Neural cell (in vitro differentiated cells): ENCODE results near the gene CBX8. TPM values are rescaled to one million over a fixed set of nuclear protein-coding genes. Genes with fewer than 3 reads are reported as not detected.
A peak's percentile ranks its signal among the peaks of the same experiment; 100 is the strongest.

Experiments
- H2AFZ ChIP-seq: fragments of 200-600, 300-800 bp; sonication (generic), shearing (Covaris generic); 2 replicates; pipeline ENCODE4 v1.6.0; 2014; ENCODE audit warnings: low read depth, mild to moderate bottlenecking, antibody characterized with exemption, low read length, moderate library complexity
- H3F3A ChIP-seq: fragments of 200-600 bp; shearing (Covaris generic); 2 replicates; pipeline ENCODE4 v1.6.1; 2016; ENCODE audit warnings: mild to moderate bottlenecking, moderate library complexity, mixed read lengths, antibody characterized with exemption, low read length; ENCODE audit not compliant: insufficient read depth, poor library complexity, severe bottlenecking
- H3K27ac ChIP-seq: fragments of 200-600, 300-800 bp; sonication (generic), shearing (Covaris generic); 2 replicates; pipeline ENCODE4 v1.5.1; 2014; ENCODE audit warnings: mild to moderate bottlenecking, low read length, moderate library complexity
- H3K27me3 ChIP-seq: fragments of 300-800, 200-600 bp; sonication (generic), shearing (Covaris generic); 2 replicates; pipeline ENCODE4 v1.6.0; 2014; ENCODE audit warnings: mild to moderate bottlenecking, low read depth, low read length, moderate library complexity; ENCODE audit not compliant: insufficient read depth
- H3K36me3 ChIP-seq: fragments of 300-800, 200-600 bp; sonication (generic), shearing (Covaris generic); 2 replicates; pipeline ENCODE4 v1.5.1; 2014; ENCODE audit warnings: mild to moderate bottlenecking, antibody characterized with exemption, low read length, moderate library complexity; ENCODE audit not compliant: insufficient read depth
- H3K4me2 ChIP-seq: fragments of 300-800, 200-600 bp; sonication (generic), shearing (Covaris generic); 2 replicates; pipeline ENCODE4 v1.6.0; 2014; ENCODE audit warnings: mild to moderate bottlenecking, low read length
- H3K4me3 ChIP-seq: fragments of 300-800, 200-600 bp; sonication (generic), shearing (Covaris generic); 2 replicates; pipeline ENCODE4 v1.5.1; 2014; ENCODE audit warnings: mild to moderate bottlenecking, low read length, moderate library complexity
- H3K79me2 ChIP-seq: fragments of 200-600 bp; shearing (Covaris generic); replicated peaks from 2 replicates; pipeline ENCODE4 v1.6.0; 2014; ENCODE audit warnings: mild to moderate bottlenecking, low read length, moderate library complexity; ENCODE audit not compliant: insufficient read depth
- H3K9ac ChIP-seq: fragments of 300-800, 200-600 bp; sonication (generic), shearing (Covaris generic); 2 replicates; pipeline ENCODE4 v1.6.1; 2016; ENCODE audit warnings: mild to moderate bottlenecking, low read length, mixed read lengths
- H3K9me2 ChIP-seq: fragments of 200-600 bp; shearing (Covaris generic); 2 replicates; pipeline ENCODE4 v1.6.1; 2016; ENCODE audit warnings: mild to moderate bottlenecking, low read length, mixed read lengths; ENCODE audit not compliant: insufficient read depth
- H3K9me3 ChIP-seq: fragments of 200-600, 300-800 bp; sonication (generic), shearing (Covaris generic); 2 replicates; pipeline ENCODE4 v1.6.1; 2016; ENCODE audit warnings: mild to moderate bottlenecking, mixed run types, low read length, moderate library complexity, mixed read lengths
- H4K20me1 ChIP-seq: fragments of 200-600 bp; shearing (Covaris generic); 2 replicates; pipeline ENCODE4 v1.6.1; 2016; ENCODE audit warnings: mild to moderate bottlenecking, mixed run types; ENCODE audit not compliant: insufficient read depth
- EP300 ChIP-seq: fragments of 450-650 bp; conservative IDR thresholded peaks from 2 replicates; pipeline ENCODE4 v1.6.1; 2014; ENCODE audit warnings: antibody characterized with exemption, mild to moderate bottlenecking, moderate library complexity; ENCODE audit not compliant: poor library complexity, severe bottlenecking
- EZH2 ChIP-seq: fragments of 200-600, 300-800 bp; shearing (Covaris generic), sonication (generic); IDR thresholded peaks from 2 replicates; pipeline ENCODE4 v1.6.1; 2014; ENCODE audit warnings: antibody characterized with exemption, low read length, borderline replicate concordance, mild to moderate bottlenecking; ENCODE audit not compliant: insufficient read depth, poor library complexity, severe bottlenecking
- MXI1 ChIP-seq: fragments of 450-650 bp; conservative IDR thresholded peaks from 2 replicates; pipeline ENCODE4 v1.6.1; 2014; ENCODE audit warnings: antibody characterized with exemption, mild to moderate bottlenecking; ENCODE audit not compliant: poor library complexity, severe bottlenecking
- POLR2AphosphoS5 ChIP-seq: IDR thresholded peaks from 2 replicates; pipeline ENCODE4 v1.6.1; 2012
- RAD21 ChIP-seq: fragments of 450-650 bp; conservative IDR thresholded peaks from 2 replicates; pipeline ENCODE4 v1.6.1; 2014; ENCODE audit warnings: antibody characterized with exemption, mild to moderate bottlenecking, moderate library complexity
- TAF1 ChIP-seq: IDR thresholded peaks from 2 replicates; pipeline ENCODE4 v1.6.1; 2012; ENCODE audit warnings: low read depth
- polyA plus RNA-seq: library from polyadenylated mRNA; depleted of rRNA; stranded (reverse); fragments of >200 nt; gene quantifications from 2 replicates; pipeline ENCODE4 v1.2.3, GENCODE V29; 2014
- TF ChIP-seq, protein P1 (sequence below): fragments of 450-650 bp; IDR thresholded peaks from 2 replicates; pipeline ENCODE4 v1.5.1; 2014; ENCODE audit warnings: antibody characterized with exemption, mild to moderate bottlenecking, moderate library complexity; ENCODE audit not compliant: poor library complexity, severe bottlenecking
- TF ChIP-seq, protein P2 (sequence below): IDR thresholded peaks from 2 replicates; pipeline ENCODE4 v1.6.1; 2012; ENCODE audit warnings: borderline replicate concordance

The CBX8 gene
- polyA plus RNA-seq, 1 donor from 2014 or later = 15.4 TPM

DNA sequence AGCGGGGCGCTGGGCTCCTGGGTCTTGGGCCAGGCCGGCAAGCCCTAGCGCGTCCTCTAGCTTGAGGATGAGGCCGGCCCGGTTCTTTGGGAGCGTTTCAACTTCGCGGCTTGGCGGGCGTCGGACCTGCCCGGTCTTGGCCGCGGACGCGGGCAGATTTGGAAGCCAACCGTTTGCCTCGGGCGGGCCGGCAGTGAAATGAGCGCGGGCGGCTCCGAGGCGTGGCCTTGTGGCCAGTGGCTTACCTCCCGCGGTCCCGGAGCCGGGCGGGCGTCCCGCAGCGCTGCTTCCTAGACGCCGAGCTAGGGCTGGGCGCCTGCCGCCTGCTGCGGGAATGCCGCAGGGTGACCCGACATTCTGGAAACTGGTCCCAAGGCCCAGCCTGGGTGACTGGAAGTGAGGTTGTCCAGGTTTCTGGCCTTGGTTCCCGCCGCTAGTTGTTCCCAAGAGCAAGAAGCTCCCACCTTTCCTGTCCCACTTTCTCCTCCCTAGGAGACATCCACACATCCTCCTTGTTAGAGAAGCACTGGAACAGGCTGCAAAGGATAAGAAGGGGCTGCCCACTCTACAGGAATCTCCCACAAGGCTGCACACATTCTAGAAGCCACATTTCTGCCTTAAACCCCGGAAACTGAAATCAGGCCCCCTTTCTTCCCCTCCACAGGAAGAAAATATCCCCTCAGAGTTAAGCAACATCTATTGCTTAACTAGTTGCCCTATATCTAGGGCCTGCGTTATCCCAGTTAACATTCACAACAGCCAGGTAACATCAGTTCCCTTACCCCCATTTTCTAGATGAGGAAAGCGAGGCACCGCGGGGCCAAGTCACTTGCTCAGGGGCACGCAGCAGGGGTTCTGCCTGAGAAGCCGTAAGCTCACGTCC is 4.5 kb upstream of the CBX8 start:
- Histone ChIP-seq H3K79me2 (no peaks in the 10 kb centered on the region), H3K9me3 (no peaks in the 10 kb centered on the region), H3K4me2 (no peak overlapping the region), H3K27ac (no peak overlapping the region), H3K27me3 (peaks cover 88% of the 10 kb centered on the region), H3K9ac (peak overlapping the region; percentile 59), H3K4me3 (peak overlapping the region; percentile 52), H3K9me2 (no peaks in the 10 kb centered on the region), H2AFZ (no peak overlapping the region), H4K20me1 (no peaks in the 10 kb centered on the region), H3K36me3 (no peaks in the 10 kb centered on the region), H3F3A (no peaks in the 10 kb centered on the region)
- TF ChIP-seq MXI1 (no peak), EP300 (no peak), RAD21 (no peak), EZH2 (no peak), TAF1 (no peak)
- TF ChIP-seq, protein P1, sequence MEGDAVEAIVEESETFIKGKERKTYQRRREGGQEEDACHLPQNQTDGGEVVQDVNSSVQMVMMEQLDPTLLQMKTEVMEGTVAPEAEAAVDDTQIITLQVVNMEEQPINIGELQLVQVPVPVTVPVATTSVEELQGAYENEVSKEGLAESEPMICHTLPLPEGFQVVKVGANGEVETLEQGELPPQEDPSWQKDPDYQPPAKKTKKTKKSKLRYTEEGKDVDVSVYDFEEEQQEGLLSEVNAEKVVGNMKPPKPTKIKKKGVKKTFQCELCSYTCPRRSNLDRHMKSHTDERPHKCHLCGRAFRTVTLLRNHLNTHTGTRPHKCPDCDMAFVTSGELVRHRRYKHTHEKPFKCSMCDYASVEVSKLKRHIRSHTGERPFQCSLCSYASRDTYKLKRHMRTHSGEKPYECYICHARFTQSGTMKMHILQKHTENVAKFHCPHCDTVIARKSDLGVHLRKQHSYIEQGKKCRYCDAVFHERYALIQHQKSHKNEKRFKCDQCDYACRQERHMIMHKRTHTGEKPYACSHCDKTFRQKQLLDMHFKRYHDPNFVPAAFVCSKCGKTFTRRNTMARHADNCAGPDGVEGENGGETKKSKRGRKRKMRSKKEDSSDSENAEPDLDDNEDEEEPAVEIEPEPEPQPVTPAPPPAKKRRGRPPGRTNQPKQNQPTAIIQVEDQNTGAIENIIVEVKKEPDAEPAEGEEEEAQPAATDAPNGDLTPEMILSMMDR = no peak

DNA sequence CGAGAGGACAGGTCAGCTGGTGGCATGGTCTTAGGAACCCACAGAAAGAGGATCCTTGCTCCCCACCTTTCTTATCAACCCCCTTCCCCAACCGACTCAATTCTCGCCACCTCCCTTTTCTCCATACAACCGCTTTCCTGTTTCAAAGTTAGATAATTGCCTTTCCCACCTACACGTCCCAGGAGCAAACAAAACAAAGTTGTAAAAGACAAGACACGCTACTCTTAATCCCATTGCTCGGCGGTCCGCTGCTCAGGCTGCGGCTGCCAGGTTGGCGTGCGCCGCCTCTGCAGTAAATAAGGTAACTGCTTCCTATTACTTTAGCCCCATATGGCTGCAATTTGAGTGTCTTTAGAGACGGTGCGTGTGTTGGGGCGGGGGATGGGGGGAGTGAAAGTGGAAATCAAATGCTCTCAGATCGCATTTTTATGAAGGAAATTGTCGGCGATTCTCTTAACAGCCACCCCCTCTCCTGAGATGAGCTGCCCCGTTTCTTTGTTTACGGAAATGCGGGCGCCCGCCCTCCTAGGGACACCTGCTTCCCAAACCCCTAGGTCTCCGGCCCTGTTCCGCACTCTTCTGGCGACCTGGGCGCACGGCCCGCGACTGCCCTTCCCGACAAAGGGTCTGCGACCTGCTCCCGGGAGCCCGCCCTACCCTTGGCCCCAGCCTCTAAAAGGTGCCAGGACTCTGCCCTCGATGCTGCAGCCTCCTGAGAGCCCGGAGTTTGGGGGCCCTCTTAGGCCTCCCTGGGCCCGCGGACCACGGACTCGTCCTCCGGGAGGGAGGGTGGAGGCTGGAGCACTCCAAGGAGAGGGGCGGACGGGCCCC is 3.7 kb upstream of the CBX8 start:
- peaks cover 7% of the 10 kb centered on the region for H3K79me2 ChIP-seq
- H3K9ac ChIP-seq = peak overlapping the region; percentile 59
- H3F3A ChIP-seq = no peaks in the 10 kb centered on the region
- no peaks in the 10 kb centered on the region for H4K20me1 ChIP-seq
- TF ChIP-seq POLR2AphosphoS5 (peak; percentile 59), MXI1 (peak; percentile 22), TAF1 (no peak)
- H3K36me3 ChIP-seq = no peaks in the 10 kb centered on the region
- H3K9me3 ChIP-seq = no peaks in the 10 kb centered on the region
- peak overlapping the region; percentile 52 for H3K4me3 ChIP-seq
- H3K9me2 ChIP-seq = no peaks in the 10 kb centered on the region
- no peak overlapping the region for H3K4me2 ChIP-seq
- no peak overlapping the region for H2AFZ ChIP-seq
- H3K27me3 ChIP-seq = peaks cover 79% of the 10 kb centered on the region
- H3K27ac ChIP-seq = no peak overlapping the region

DNA sequence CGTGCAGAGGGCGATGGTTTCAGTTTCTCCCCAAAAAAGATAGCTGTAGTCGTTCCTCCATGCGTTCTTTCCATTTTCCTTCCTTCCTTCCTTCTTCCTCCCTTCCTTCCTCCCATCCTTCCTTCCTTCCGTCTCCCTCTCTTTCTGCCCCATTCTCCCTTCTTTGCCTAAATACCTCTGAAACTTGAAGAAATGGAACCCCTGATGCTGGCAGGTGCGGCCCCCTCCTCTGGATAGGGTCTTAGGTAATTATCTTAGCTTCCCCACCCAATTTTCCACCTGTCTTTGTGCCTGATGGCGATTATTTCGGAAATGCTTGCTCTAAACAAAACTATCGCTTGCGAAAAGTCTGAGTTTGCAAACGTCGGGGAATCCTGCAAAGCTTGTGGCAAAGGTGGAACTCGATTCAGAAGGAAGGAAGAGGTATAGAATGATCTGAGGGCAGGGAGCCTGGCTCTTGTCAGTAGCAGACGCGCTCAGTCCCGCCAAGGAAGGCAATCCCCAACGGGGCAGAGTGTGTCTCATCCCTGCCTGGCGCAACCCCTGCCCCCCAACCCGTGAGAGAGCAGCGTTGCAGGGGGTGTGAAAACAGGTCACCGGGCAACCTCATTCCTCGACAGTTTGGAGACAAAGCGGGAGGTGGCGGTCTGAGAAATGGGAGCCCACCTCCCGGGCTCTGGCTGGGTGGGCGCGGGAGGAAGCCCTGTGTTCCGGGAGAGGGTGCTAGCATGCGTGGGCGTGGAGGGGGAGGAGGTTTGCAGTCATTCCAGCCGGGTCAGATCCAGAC is 2.9 kb upstream of the CBX8 start:
- TF ChIP-seq, protein P2, sequence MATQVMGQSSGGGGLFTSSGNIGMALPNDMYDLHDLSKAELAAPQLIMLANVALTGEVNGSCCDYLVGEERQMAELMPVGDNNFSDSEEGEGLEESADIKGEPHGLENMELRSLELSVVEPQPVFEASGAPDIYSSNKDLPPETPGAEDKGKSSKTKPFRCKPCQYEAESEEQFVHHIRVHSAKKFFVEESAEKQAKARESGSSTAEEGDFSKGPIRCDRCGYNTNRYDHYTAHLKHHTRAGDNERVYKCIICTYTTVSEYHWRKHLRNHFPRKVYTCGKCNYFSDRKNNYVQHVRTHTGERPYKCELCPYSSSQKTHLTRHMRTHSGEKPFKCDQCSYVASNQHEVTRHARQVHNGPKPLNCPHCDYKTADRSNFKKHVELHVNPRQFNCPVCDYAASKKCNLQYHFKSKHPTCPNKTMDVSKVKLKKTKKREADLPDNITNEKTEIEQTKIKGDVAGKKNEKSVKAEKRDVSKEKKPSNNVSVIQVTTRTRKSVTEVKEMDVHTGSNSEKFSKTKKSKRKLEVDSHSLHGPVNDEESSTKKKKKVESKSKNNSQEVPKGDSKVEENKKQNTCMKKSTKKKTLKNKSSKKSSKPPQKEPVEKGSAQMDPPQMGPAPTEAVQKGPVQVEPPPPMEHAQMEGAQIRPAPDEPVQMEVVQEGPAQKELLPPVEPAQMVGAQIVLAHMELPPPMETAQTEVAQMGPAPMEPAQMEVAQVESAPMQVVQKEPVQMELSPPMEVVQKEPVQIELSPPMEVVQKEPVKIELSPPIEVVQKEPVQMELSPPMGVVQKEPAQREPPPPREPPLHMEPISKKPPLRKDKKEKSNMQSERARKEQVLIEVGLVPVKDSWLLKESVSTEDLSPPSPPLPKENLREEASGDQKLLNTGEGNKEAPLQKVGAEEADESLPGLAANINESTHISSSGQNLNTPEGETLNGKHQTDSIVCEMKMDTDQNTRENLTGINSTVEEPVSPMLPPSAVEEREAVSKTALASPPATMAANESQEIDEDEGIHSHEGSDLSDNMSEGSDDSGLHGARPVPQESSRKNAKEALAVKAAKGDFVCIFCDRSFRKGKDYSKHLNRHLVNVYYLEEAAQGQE = no peak
- no peak for TF ChIP-seq RAD21
- no peak for TF ChIP-seq TAF1
- TF ChIP-seq, protein P1 = no peak
- TF ChIP-seq EP300 = no peak
- TF ChIP-seq POLR2AphosphoS5 = no peak
- peak; percentile 30 for TF ChIP-seq EZH2
- Histone ChIP-seq H4K20me1 (peaks cover 1% of the 10 kb centered on the region), H3K9ac (no peak overlapping the region), H3K36me3 (no peaks in the 10 kb centered on the region), H3K4me3 (no peak overlapping the region), H3F3A (no peaks in the 10 kb centered on the region), H3K4me2 (no peak overlapping the region), H3K9me2 (no peaks in the 10 kb centered on the region), H3K27me3 (peaks cover 71% of the 10 kb centered on the region), H3K9me3 (no peaks in the 10 kb centered on the region), H3K79me2 (peaks cover 13% of the 10 kb centered on the region), H2AFZ (no peak overlapping the region), H3K27ac (no peak overlapping the region)
